CD14-positive monocyte (primary cell): ENCODE measurements around the gene B4GALT2. TPM values are rescaled to one million over a fixed set of nuclear protein-coding genes. Genes with fewer than 3 reads are reported as not detected.

Experiments used
- DNase-seq, 3 donors: peaks; one replicate each; pipeline ENCODE4 v3.0.0-alpha.2; 2011 to 2022
- H2AFZ ChIP-seq: 2 replicates; pipeline ENCODE4 v1.6.0; 2012; ENCODE audit warnings: mild to moderate bottlenecking, low read depth, low read length, inconsistent platforms; ENCODE audit not compliant: insufficient read depth, poor library complexity, severe bottlenecking
- H3K27ac ChIP-seq, 2 donors: 1 replicate in 1 of 2; 2 replicates in 1 of 2; pipeline ENCODE4 v1.5.1; 2012 to 2013; ENCODE audit warnings: low read length in 2 of 2, control low read depth in 1 of 2, inconsistent platforms in 1 of 2, low read depth in 1 of 2, mild to moderate bottlenecking in 1 of 2
- H3K27me3 ChIP-seq, 2 donors: one replicate each; pipeline versions ENCODE4 v1.6.0 to v1.6.1; 2011 to 2013; ENCODE audit warnings: low read length in 2 of 2; ENCODE audit not compliant: control insufficient read depth in 2 of 2, insufficient read depth in 2 of 2
- H3K36me3 ChIP-seq, 2 donors: replicated peaks in 1 of 2; 1 replicate in 1 of 2; 2 replicates in 1 of 2; pipeline versions ENCODE4 v1.5.1 to v1.6.1; 2012 to 2013; ENCODE audit warnings: low read length in 2 of 2, control low read depth in 1 of 2, inconsistent platforms in 1 of 2, mild to moderate bottlenecking in 1 of 2; ENCODE audit not compliant: insufficient read depth in 2 of 2, control insufficient read depth in 1 of 2
- H3K4me1 ChIP-seq, 2 donors: 1 replicate in 1 of 2; 2 replicates in 1 of 2; pipeline versions ENCODE4 v1.5.1 to v1.6.1; 2012 to 2013; ENCODE audit warnings: low read length in 2 of 2, control low read depth in 1 of 2, inconsistent platforms in 1 of 2, mild to moderate bottlenecking in 1 of 2, moderate library complexity in 1 of 2; ENCODE audit not compliant: insufficient read depth in 2 of 2, control insufficient read depth in 1 of 2
- H3K4me2 ChIP-seq: replicated peaks from 2 replicates; pipeline ENCODE3; 2012; ENCODE audit warnings: low read length, moderate library complexity, mild to moderate bottlenecking; ENCODE audit not compliant: poor library complexity, severe bottlenecking; ENCODE audit errors: extremely low read depth
- H3K4me3 ChIP-seq, 3 experiments: fragments of 200-600 bp in 1 of 3; sonication (generic) in 1 of 3; replicated peaks in 1 of 3; 1 replicate in 2 of 3; 2 replicates in 1 of 3; pipeline ENCODE4 v1.5.1; 2011 to 2013; ENCODE audit warnings: low read length in 3 of 3, mild to moderate bottlenecking in 3 of 3, control low read depth in 2 of 3, low read depth in 2 of 3, inconsistent platforms in 1 of 3, moderate library complexity in 1 of 3
- H3K79me2 ChIP-seq: 2 replicates; pipeline ENCODE4 v1.6.0; 2012; ENCODE audit warnings: mild to moderate bottlenecking, control low read depth, inconsistent platforms, low read length, moderate library complexity; ENCODE audit not compliant: insufficient read depth
- H3K9ac ChIP-seq: 2 replicates; pipeline ENCODE4 v1.6.0; 2017; ENCODE audit warnings: low read length, mild to moderate bottlenecking; ENCODE audit not compliant: insufficient read depth, poor library complexity, severe bottlenecking
- H3K9me3 ChIP-seq, 2 donors: replicated peaks in 1 of 2; 1 replicate in 1 of 2; 2 replicates in 1 of 2; pipeline versions ENCODE4 v1.5.1 to v1.6.1; 2012 to 2013; ENCODE audit warnings: low read length in 2 of 2, control low read depth in 1 of 2; ENCODE audit not compliant: control insufficient read depth in 1 of 2, insufficient read depth in 1 of 2
- H4K20me1 ChIP-seq: 2 replicates; pipeline ENCODE4 v1.6.0; 2012; ENCODE audit warnings: mild to moderate bottlenecking, low read length, control low read depth, moderate library complexity; ENCODE audit not compliant: insufficient read depth
- H3K27ac Mint-ChIP-seq, 7 donors: one replicate each; pipeline ENCODE4 v1.8.0; 2020; ENCODE audit warnings: mild to moderate bottlenecking in 7 of 7, mixed read lengths in 7 of 7, moderate library complexity in 6 of 7, inconsistent platforms in 2 of 7
- H3K27me3 Mint-ChIP-seq, 3 donors: one replicate each; pipeline ENCODE4 v1.8.0; 2021 to 2022; ENCODE audit warnings: low read depth in 3 of 3, mild to moderate bottlenecking in 3 of 3, mixed read lengths in 3 of 3, moderate library complexity in 3 of 3, inconsistent platforms in 1 of 3
- H3K36me3 Mint-ChIP-seq, 2 donors: one replicate each; pipeline ENCODE4 v1.8.0; 2020; ENCODE audit warnings: mixed read lengths in 2 of 2, inconsistent platforms in 1 of 2, mild to moderate bottlenecking in 1 of 2
- H3K4me1 Mint-ChIP-seq: one replicate; pipeline ENCODE4 v1.8.0; 2020; ENCODE audit warnings: mild to moderate bottlenecking, mixed read lengths
- H3K4me3 Mint-ChIP-seq, 2 donors: one replicate each; pipeline ENCODE4 v1.8.0; 2020; ENCODE audit warnings: mild to moderate bottlenecking in 2 of 2, mixed read lengths in 2 of 2, moderate library complexity in 1 of 2
- H3K9me3 Mint-ChIP-seq, 7 donors: one replicate each; pipeline ENCODE4 v1.8.0; 2020 to 2022; ENCODE audit warnings: mixed read lengths in 7 of 7, mild to moderate bottlenecking in 6 of 7, moderate library complexity in 6 of 7, inconsistent platforms in 2 of 7
- CTCF ChIP-seq: fragments of 200-600 bp; IDR thresholded peaks from one replicate; pipeline ENCODE4 v1.8.0; 2022; ENCODE audit warnings: antibody characterized with exemption, mild to moderate bottlenecking
- WGBS: methylation state at CpG from one replicate; pipeline ENCODE4 v1.1.5; 2013; ENCODE audit warnings: missing lambda C conversion rate; ENCODE audit not compliant: insufficient coverage; 5-methylcytosine and 5-hydroxymethylcytosine counted together
- intact Hi-C, 2 donors: fragments of 100-400 bp; cut with micrococcal nuclease; formaldehyde crosslinking; loops; one replicate each; pipeline versions ENCODE4 v1.15.0 to v1.15.1; 2023
- polyA plus RNA-seq, 3 donors: library from polyadenylated mRNA; depleted of rRNA in 1 of 3; unstranded in 2 of 3; stranded (reverse) in 1 of 3; fragments of 300-500 nt in 2 of 3; fragments of >200 nt in 1 of 3; fragmentation: Illumina TruSeq in 2 of 3; gene quantifications; 1 replicate in 2 of 3; 2 replicates in 1 of 3; pipeline ENCODE4 v1.2.3, GENCODE V29; 2012 to 2021

B4GALT2 gene
- polyA plus RNA-seq, 3 donors = 0.30 to 0.35 TPM; not detected in 1

GRCh38 chr1:43994071-43994470 is 15.1 kb downstream of the B4GALT2 start:
- H3K36me3 ChIP-seq = no peaks in the 10 kb centered on the region
- no peaks in the 10 kb centered on the region for H4K20me1 ChIP-seq
- no peak overlapping the region for H3K4me2 ChIP-seq
- H3K9ac ChIP-seq = no peak overlapping the region
- Mint-ChIP-seq H3K36me3 (no peaks in the 10 kb centered on the region), H3K4me1 (peaks cover 18% of the 10 kb centered on the region), H3K27me3 (peaks cover 2 to 11% (median 10%) of the 10 kb centered on the region in 3 donors), H3K4me3 (no peak overlapping the region), H3K9me3 (no peaks in the 10 kb centered on the region), H3K27ac (no peak overlapping the region)
- no peak overlapping the region for H2AFZ ChIP-seq
- no peak overlapping the region for H3K27ac ChIP-seq
- no peaks in the 10 kb centered on the region for H3K9me3 ChIP-seq
- no peak for DNase-seq
- no peak overlapping the region for H3K4me3 ChIP-seq
- H3K27me3 ChIP-seq = no peaks in the 10 kb centered on the region
- H3K4me1 ChIP-seq = peaks cover 13 to 19% of the 10 kb centered on the region in 2 donors
- WGBS = 83% methylated on average over 1 of the region's 7 CpGs
- H3K79me2 ChIP-seq = no peaks in the 10 kb centered on the region
- no peak for TF ChIP-seq CTCF
- intact Hi-C loops = no loop called here

GRCh38 chr1:43994794-43995790 is 16.1 kb downstream of the B4GALT2 start:
- peak overlapping the region in 1 of 7 donors; percentile 60 for H3K27ac Mint-ChIP-seq
- no peaks in the 10 kb centered on the region for H3K9me3 Mint-ChIP-seq
- intact Hi-C loops = no loop called here
- no peak for DNase-seq
- no peaks in the 10 kb centered on the region for H3K36me3 ChIP-seq
- H3K27me3 Mint-ChIP-seq = peaks cover 2 to 9% (median 9%) of the 10 kb centered on the region in 3 donors
- TF ChIP-seq CTCF = no peak
- 79% methylated on average over 13 of the region's 15 CpGs for WGBS
- H3K4me3 ChIP-seq = no peak overlapping the region
- no peaks in the 10 kb centered on the region for H3K27me3 ChIP-seq
- H3K4me2 ChIP-seq = no peak overlapping the region
- no peaks in the 10 kb centered on the region for H4K20me1 ChIP-seq
- H3K79me2 ChIP-seq = no peaks in the 10 kb centered on the region
- H3K4me3 Mint-ChIP-seq = no peak overlapping the region
- H3K36me3 Mint-ChIP-seq = no peaks in the 10 kb centered on the region
- no peak overlapping the region for H2AFZ ChIP-seq
- no peak overlapping the region for H3K9ac ChIP-seq
- peaks cover 18% of the 10 kb centered on the region for H3K4me1 Mint-ChIP-seq
- peaks cover 13 to 19% of the 10 kb centered on the region in 2 donors for H3K4me1 ChIP-seq
- H3K9me3 ChIP-seq = no peaks in the 10 kb centered on the region
- H3K27ac ChIP-seq = no peak overlapping the region
